Stimulated activated CD8-positive, alpha-beta memory T cell treated with anti-CD3 and anti-CD28 coated beads, Interleukin-7, amount 100 ng/mL, for 4 hours (primary cell): Measurements from ENCODE around the gene SPRING1.

Source experiments
- DNase-seq, 2 donors: peaks; one replicate each; pipeline ENCODE4 v3.0.0-alpha.2; 2020; ENCODE audit warnings: low read depth in 2 of 2

The SPRING1 gene

DNA sequence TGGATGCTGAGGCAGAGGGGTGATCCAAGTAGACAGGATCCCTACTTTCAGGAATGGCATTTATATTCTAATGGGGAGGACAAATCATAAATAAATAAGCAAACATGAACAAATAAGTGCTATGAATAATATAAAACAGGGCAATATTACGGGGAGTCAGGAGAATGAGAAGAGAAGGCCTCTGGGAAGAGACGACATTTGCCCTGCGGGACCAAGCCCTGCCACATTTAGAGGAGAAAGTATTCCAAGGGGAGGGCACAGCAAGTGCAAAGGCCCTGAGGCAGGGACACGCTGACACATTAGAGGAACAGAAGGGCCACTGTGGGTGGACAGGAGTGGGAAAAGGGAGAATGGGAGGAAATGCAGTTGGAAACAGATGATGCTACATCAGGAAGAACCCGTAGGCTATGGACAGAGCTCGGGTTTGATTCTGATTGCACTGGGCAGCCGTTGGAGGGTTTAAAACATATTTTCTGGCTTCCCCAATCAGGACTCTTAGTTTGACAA lies 1.6 kb upstream of the SPRING1 start:
- DNase-seq = no peak

DNA sequence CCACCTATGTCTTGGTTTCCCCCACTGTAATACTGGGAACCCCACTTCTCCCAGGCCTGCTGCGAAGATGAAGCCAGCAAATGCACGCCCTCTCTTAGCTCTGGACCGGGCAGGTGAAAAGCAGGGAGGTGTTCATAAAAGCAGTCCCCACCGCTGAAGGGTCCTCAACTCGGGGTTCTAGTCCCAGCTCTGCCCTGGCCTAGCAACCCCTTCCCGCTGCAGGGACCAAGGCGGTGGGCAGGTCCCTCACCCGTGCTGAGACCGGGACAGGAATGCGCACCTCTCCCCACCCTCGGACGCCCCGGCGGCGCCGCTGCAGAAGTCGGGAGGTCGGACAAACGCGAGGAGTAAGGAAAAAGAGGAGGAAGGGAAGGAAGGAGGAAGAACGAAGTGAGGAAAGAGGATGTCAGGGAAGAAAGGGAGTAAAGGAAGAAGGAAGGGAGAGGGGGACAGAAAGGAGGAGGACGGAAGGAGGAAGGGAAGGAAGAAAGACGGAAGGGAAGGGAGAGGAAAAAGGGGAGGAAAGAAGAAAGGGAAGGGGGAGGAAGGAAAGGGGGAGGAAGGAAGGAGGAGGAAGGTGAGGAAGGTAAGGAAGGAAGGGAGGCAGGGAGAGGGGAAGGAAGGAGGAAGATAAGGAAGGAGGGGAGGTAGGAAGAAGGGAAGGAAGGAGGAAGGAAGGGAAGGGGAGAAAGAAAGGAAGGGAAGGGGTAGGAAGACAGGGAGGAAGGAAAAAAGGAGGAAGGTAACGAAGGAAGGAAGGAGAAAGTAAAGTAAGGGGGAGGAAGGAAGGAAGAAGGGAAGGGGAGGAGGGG lies 701 bp downstream of the SPRING1 start:
- DNase-seq = peak in 1 of 2 donors; percentile 2

DNA sequence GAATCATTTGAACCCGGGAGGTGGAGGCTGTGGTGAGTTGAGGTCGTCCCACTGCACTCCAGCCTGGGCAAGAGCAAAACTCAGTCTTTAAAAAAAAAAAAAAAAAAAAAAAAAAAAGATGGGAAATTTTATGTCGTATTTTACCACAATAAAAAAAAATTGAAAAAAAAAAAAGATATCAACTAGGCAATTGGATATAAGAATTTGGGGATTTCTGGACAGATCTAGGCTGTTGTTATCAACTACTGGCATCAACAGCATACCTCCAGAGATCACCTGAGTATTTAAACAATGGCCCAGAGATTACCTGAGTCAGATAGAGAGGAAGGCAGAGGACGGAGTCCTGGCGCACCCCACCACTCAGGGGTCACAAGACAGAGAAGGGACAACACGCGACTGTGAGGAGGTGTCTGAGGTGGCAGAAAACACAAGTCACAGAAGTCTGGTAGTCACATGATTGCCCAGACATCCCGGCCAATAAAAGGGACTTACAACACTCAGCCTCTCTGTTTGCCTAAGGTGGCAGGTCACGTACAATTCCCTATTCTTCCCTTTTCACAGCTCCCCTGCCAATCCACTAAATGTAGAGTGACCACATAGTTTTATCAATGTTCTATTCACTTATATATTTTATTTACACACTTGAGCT lies 1.8 kb downstream of the SPRING1 start:
- DNase-seq = no peak

DNA sequence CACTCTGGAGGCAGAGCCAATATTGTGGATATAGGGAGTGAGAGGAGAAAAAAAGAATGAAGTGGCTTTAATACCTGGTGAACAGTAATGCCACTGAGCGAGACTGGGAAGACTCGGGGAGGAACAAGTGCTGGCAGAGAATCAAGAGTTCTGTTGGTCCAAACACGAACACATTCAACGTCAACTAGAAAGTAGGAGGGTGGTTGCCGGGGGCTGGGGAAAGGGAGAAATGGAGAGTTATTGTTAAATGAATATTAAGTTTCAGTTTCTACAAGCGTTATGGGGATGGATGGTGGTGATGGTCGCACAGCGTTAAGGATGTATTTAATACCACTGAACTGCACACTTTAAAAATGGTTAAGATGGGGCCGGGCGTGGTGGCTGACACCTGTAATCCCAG lies 2.8 kb downstream of the SPRING1 start:
- DNase-seq = no peak

DNA sequence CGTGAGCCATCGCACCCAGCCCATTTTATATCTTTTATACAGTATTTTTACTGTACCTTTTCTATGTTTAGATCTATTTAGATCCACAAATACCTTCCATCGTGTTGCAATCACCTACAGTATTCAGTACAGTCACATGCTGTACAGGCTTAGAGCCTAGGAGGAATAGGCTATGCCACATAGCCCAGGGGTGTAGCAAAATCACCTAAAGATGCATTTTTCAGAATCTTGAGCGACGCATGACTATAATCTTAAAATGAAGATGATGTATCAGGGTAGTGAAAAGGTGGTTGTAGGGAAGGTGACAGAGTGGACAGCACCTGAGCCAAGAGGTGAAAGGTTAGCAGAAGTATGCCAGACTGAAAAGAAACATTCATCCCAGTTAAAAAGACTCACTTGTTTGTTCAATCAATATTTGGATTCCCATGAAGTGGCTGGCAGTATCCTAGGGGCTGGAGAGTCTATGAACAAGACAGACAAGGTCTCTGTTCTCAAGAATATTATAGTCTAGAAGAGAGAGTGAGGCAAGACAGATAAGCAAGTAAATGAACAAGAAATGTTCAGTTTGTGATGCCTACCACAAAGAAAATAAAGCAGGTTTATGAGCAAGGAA lies 3.6 kb downstream of the SPRING1 start:
- no peak for DNase-seq

DNA sequence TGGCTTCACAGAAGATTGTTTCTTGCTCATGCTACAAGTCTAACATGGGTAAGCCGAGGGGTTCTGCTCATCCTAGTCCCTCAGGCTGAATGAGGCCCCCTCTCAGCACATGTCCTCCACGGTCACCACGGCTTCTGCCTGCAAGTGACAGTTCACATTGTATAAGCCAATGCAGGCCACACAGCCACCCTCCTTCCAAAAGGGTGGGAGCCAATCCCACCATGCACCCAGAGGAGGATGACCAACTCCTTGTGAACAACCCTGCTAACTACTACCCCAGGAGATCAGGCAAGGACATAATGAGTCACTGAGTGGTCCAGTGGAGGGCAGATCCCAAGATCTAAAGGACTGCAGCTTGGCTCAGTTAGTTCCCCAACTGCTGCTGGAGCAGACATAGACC lies 6.1 kb downstream of the SPRING1 start:
- DNase-seq = no peak

DNA sequence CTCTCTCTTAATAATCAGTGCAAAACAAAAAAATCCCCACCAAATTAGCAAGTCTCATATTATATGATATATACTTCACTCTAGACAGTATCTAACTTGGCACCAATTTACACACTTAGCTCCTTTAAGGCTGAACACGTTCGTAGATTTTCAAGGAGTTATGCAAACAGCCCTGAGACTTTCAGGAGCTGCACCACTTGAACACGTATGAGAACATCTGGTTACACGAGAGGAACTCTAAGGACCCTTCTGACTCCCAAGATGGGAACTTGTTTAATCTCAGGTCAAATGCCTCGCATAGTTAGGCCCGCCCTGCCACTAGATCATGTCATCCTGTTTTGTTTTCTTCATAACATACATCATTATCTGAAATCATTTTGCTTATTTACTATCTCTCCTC lies 10.0 kb downstream of the SPRING1 start:
- no peak for DNase-seq

DNA sequence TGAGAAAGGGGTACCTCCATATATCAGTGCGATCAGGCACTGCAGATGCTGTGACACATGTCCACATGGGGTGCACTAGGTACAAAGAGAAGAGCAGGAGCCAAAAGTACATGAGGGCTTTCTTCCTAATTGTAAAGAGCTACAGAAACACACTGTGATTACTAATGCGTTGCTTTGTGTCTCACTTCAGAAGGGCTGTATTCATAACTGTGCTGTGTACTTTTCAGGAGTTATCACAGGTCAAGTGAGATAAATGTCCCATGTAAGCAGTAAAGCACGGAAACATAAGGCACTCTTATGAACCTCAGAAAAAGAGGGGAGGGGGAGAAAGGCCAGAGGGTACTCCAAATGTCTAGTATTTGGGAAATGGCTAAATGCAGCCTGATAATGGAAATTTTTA lies 10.6 kb downstream of the SPRING1 start:
- DNase-seq = no peak

DNA sequence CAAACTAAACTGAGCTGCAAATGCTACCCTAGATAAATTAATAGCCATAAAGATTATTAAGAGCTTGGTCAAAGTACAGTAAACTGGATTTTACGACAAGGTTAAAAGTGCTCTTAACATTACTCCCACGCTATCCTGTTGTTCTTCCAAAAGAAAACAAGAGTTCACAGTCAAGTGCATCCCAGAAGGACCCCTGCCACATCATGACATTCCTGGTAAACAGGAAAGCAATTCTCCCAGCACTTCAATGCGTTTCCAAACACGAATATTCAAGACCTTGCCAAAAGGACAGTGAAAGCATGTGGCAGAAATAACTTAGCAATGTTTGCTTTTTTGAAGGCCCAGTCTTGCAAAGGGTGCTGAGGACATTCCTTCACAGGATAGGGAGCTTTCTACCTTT lies 11.2 kb downstream of the SPRING1 start:
- no peak for DNase-seq

DNA sequence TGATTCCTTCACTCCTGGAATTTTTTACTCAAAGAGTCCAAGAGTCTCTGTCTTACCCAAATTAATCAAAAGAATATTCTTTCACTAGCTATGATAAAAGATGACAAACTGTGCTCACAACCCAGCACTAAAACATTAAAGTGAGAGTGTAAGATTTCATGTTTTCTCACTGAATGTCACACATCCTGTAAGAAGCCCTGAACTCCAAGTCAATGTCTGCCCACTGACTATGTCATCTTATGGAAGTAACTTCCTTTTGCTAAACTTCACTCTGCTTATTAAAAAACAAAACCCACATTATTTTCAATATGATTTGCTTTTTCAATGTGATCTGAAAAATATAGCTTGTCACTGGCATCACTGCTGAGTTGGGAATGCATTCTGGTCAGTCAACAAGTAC lies 15.6 kb downstream of the SPRING1 start:
- no peak for DNase-seq

DNA sequence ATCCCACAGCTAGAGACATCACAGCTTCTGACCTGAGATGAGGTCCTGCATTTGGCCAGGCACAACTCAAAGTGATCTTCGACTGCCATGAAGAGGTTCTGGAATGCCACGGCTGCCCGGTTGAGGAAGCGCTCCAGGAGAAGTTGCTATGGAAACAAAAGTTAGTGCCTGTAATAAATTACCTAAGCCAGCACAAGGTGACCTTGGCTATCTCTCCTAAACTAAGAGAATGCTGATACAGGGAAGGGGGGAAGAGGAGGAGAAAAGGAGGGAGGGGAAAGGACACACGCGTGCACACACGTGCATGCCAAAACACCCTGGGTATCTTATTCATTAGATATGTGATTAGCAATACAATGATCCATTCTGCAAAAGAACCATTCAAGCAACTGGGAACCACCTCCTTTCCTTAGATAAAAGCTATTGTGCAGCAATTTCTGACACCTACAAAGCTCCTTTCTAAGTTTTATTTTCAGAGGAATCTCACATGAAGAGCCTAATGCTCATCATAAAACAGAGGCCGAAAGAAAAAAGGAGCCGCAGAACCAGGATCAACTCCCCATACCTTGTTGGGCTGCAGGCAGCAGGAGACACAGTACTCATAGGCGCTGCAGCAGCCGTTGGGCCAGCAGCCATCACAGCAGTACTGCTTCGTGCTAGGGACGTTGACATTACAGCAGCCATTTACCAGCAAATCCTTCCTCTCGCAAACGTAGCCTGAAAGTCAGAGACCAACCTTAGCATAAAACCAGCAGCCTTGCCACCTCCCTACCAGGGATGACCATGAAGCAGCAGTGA lies 17.9 kb downstream of the SPRING1 start:
- DNase-seq = no peak

DNA sequence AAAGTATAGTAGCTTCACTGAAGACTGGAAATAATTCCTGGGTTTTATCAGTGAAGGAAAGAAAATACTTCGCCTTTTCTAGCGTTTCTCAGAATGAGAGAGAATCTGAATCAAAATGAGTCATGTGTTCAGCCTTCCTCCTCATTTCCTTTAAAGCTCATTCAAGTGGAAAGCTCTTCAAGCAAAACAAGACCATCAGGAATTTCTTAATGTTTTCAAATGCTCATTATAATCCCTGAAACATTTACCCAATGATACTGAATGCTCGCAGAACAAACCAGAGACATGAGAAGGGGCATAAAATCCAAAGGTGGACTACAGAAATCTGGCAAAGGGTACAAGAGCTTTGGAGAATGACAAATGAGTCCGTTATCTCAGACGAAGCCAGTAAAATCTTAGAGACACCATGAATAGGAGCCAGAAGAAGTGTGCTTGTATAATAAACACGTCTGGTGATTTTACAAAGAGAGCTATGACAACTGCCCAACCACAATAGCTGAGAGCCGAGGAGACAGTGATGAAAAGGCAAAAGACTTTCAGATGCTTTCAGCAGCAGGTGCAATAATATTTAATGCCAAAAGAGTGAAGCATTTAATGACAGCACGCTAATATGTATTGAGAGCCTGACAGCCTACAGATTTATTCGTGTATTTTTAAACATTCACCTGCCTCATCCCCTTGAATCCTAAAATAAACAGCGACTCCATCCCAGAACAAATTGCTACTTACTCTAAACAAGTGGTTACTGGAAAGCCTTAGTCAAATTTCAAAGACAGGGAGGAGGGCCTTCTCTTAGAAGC lies 19.0 kb downstream of the SPRING1 start:
- DNase-seq = no peak

DNA sequence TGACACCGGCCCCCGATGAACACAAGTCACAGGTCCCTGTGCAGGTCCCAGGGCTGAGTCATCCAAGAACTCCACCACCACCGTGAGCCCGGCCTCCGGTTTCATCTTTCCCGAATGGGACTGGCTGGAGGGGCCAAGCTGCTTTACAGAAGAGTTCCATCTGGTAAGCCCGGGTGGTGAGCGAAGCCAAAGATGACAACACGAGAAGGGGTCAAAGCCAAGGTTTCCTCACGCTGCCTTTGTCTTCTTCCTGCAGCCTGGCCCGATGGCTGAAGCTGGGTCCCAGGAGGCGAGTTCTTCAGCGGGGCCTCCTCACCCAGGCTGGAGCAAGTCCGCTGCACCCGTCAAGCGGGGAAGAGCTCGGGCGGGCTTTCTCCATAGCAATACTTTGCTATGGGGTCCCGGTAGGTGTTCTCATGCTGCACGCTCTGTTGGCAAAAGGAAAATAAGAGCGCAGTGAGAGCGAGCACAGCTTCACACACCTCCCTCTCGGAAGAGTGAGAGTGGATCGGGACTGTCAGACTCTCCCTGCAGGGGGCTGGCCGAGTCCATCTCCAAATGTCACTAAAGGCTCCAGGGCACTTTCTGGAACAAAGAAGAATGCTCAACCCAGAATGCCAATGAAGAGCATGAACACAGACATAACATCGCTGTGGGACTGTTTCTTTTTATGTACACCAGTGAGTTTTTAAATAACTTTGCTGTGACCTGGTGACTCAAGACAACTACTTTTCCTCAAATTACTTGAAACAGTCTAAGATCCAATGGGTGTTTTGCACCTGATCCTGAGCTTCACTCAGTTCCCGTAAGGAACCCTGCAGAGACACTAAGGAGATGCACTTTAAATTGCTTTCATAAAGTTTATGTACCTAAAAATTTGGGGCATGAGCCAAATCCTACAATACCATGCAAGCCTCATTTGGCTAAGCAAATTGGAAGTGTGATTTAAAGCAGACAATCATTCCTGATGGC lies 20.1 kb downstream of the SPRING1 start:
- DNase-seq = no peak

DNA sequence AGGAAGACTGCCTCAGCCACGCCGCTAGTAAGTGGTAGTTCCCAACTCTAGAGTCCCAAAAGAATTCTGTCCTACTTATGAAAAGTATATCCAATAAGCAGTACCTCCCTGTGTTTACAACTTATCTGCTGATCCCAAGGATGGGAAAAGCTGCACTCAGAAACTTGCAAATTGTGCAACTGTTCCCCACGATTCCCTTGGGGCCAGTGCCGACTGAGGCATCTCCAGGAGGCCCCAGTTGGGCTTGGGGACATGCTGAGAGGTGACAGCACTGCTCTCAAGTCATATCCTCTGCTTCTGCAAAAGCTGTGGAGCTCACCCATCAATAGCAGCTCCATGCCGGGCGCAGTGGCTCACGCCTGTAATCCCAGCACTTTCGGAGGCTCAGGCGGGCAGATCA lies 23.7 kb downstream of the SPRING1 start:
- no peak for DNase-seq

DNA sequence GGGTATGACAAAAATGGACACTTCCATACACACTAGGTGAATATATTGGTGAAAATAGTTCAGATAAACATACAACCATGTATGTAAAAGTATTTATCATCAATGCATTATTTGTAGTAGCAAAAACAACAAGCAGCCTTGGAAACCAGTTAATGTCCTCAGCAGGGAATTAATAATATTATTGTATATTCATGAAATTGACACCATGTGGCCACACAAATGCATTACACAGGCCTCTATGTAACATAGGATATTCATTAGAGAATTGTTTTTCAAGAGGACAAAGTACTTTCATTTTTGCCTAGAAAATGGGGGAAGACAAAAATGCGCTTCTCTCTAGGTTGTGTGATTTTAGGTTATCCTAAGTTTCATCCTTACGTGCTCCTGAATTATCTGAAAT lies 24.3 kb downstream of the SPRING1 start:
- DNase-seq = no peak

DNA sequence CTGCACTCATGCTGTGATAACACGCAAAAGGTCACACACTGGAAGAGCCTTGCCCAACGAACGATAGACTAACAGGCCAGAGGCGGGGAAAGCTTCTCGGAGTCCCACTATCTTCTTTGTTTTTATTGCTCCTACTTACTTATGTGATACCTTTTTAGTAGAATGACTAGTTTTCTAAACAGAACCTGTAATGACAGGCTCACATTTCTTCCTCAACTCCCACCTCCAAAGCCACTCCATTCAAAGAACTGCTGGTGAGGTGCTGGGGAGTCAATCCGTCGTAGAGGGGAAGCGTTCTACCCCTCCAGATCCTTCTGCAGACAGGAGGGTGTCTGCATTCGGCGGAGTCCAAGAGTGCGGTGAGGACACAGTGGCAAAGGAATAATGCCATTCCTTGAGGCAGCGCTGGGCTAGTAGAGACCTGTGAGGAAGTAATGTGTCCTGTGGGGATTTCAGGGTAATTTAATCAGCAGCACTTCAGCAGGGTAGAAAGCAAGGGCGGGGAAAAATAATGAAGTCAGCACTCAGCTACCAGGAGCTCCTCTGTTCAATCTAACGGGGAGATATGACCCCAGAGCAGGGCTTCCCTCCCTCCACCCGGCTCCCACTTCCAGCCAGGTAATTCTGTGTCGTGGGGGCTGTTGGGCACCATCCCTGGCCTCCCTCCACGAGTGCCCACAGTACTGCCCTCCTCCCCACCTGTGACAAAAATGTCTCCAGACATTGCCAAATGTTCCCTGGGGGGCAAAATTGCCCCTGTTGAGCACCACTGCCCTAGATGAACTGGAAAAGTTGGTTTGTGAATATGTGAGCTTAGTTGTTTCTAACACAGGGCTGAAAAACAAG lies 25.2 kb downstream of the SPRING1 start:
- DNase-seq = no peak

DNA sequence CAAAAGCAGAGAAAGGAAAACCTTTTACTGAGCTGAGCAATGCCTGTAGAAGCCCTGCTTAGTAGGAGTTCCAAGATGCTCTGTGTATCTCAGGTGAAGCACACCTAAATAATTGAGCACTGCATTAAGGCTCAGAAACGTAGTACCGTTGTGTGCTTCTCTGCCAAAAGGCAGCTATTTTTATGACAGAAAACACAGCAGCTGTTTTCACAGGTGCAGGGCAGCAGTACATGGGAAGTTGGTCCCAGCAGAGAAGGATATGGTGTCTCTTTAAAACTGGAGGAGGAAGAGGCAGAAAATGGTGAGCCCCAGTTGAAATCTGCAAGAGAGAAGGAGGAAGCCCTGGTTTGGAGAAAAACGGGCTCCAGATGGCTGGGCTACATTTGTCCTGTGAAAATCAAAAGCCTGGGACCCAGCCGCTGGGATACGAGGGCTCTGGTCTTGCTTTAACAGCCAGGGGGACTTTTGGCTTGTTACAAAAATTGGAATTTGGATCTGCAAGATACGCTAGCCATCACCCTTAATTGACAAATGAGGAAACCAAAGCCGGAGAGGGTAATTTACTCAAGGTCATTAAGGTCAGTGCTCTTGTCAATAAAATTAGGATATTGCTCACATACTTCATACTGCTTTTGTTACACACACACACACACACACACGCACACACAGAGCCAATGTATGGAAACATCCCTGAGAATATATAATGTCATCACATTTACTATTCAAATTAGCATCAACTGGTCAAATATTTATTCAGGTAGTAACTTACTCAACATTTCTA lies 27.3 kb downstream of the SPRING1 start:
- DNase-seq = no peak

DNA sequence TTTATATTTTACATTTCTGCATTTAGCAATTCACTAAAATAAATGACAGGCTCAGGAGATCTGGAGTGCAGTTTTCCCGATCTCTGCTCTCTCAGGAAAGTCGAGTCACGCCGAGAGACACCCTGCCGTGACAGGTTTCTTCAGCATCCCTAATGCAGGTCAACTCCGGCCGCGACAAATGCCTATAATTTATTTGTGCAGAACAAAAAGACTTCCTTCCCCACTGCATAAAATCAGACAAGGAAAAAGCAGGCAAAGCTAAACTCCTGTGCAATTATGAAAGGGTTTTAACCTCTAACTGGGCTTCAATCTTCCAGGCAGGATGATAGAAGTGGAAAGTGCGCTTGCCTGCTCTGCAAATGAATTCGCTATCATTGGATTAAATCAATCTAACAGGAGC lies 28.1 kb downstream of the SPRING1 start:
- no peak for DNase-seq
